Activated naive CD8-positive, alpha-beta T cell treated with anti-CD3 and anti-CD28 coated beads for 36 hours (primary cell): ENCODE results near the gene MT1E. TPM values are rescaled to one million over a fixed set of nuclear protein-coding genes. Genes with fewer than 3 reads are reported as not detected.
A peak's percentile ranks its signal among the peaks of the same experiment; 100 is the strongest.
"Not testable (repeated sequence)": the region's sequence is repeated elsewhere in the genome, so short reads cannot be mapped to it uniquely, and the experiment has no call there.

Experiments
- DNase-seq: peaks from one replicate; pipeline ENCODE4 v3.0.0; 2021
- H3K27ac Mint-ChIP-seq: one replicate; pipeline ENCODE4 v1.8.0; 2022; ENCODE audit warnings: mild to moderate bottlenecking, moderate library complexity, mixed read lengths
- H3K27me3 Mint-ChIP-seq: one replicate; pipeline ENCODE4 v1.8.0; 2022; ENCODE audit warnings: mild to moderate bottlenecking, mixed read lengths
- H3K36me3 Mint-ChIP-seq: one replicate; pipeline ENCODE4 v1.8.0; 2021; ENCODE audit warnings: mild to moderate bottlenecking, mixed read lengths
- H3K4me1 Mint-ChIP-seq: one replicate; pipeline ENCODE4 v1.8.0; 2021; ENCODE audit warnings: mixed read lengths
- H3K4me3 Mint-ChIP-seq: one replicate; pipeline ENCODE4 v1.8.0; 2022; ENCODE audit warnings: mild to moderate bottlenecking, moderate library complexity, mixed read lengths
- H3K9me3 Mint-ChIP-seq: one replicate; pipeline ENCODE4 v1.8.0; 2022; ENCODE audit warnings: mixed read lengths
- total RNA-seq, 2 experiments: library from RNA; stranded (reverse); gene quantifications; one replicate each; pipeline ENCODE4 v1.2.3, GENCODE V29; 2021

Gene MT1E
- total RNA-seq, 2 experiments from 2014 or later = 67.1 to 68.9 TPM

GRCh38 chr16:56665286-56666261 is 40.0 kb downstream of the MT1E start:
- peaks cover 44% of the 10 kb centered on the region for H3K27me3 Mint-ChIP-seq
- not testable (repeated sequence) for H3K4me3 Mint-ChIP-seq, DNase-seq

GRCh38 chr16:56667581-56668571 is 42.3 kb downstream of the MT1E start, which contains the start of gene MT1G:
TSS of gene MT1G (minus strand) at chr16:56668065. CDS start at chr16:56667993, 72 bp downstream.
- H3K36me3 Mint-ChIP-seq = peaks cover 5% of the 10 kb centered on the region
- peak; percentile 74 for DNase-seq
- H3K27me3 Mint-ChIP-seq = peaks cover 61% of the 10 kb centered on the region
- peaks cover 14% of the 10 kb centered on the region for H3K4me1 Mint-ChIP-seq
- no peak within 1 kb of the TSS for H3K27ac Mint-ChIP-seq
- no peaks in the 10 kb centered on the region for H3K9me3 Mint-ChIP-seq
- peak within 1 kb of the TSS; percentile 70 for H3K4me3 Mint-ChIP-seq

More at GRCh38 chr16:56665286-56666261, 40.0 kb downstream of the MT1E start:
- H3K36me3 Mint-ChIP-seq, H3K27ac Mint-ChIP-seq, H3K9me3 Mint-ChIP-seq: not testable (repeated sequence)
- peaks cover 25% of the 10 kb centered on the region for H3K4me1 Mint-ChIP-seq

GRCh38 chr16:56669005-56669839 is 43.6 kb downstream of the MT1E start, which contains the start of gene MT1H:
TSS of gene MT1H (plus strand) at chr16:56669814. CDS start at chr16:56669885, 71 bp downstream.
- peaks cover 4% of the 10 kb centered on the region for H3K36me3 Mint-ChIP-seq
- DNase-seq = peak; percentile 63
- peak within 1 kb of the TSS; percentile 19 for H3K4me3 Mint-ChIP-seq
- peaks cover 60% of the 10 kb centered on the region for H3K27me3 Mint-ChIP-seq
- H3K4me1 Mint-ChIP-seq = peaks cover 16% of the 10 kb centered on the region
- no peaks in the 10 kb centered on the region for H3K9me3 Mint-ChIP-seq
- no peak within 1 kb of the TSS for H3K27ac Mint-ChIP-seq

GRCh38 chr16:56669840-56670619 is 44.4 kb downstream of the MT1E start:
- Mint-ChIP-seq H3K36me3 (peaks cover 4% of the 10 kb centered on the region), H3K27ac (no peak overlapping the region), H3K4me1 (peaks cover 17% of the 10 kb centered on the region), H3K27me3 (peaks cover 60% of the 10 kb centered on the region), H3K9me3 (no peaks in the 10 kb centered on the region), H3K4me3 (peak overlapping the region; percentile 19)
- DNase-seq = no peak

GRCh38 chr16:56670620-56670934 is 45.0 kb downstream of the MT1E start:
- Mint-ChIP-seq H3K27me3 (peaks cover 63% of the 10 kb centered on the region), H3K27ac (no peak overlapping the region), H3K9me3 (no peaks in the 10 kb centered on the region), H3K4me1 (peaks cover 21% of the 10 kb centered on the region), H3K4me3 (no peak overlapping the region), H3K36me3 (peaks cover 4% of the 10 kb centered on the region)
- DNase-seq = no peak

GRCh38 chr16:56671691-56672090 is 46.1 kb downstream of the MT1E start:
- not testable (repeated sequence) for H3K9me3 Mint-ChIP-seq
- H3K27me3 Mint-ChIP-seq = peaks cover 58% of the 10 kb centered on the region

GRCh38 chr16:56672171-56672570 is 46.6 kb downstream of the MT1E start:
- peaks cover 57% of the 10 kb centered on the region for H3K27me3 Mint-ChIP-seq

More at GRCh38 chr16:56671691-56672090, 46.1 kb downstream of the MT1E start:
- H3K27ac Mint-ChIP-seq, H3K36me3 Mint-ChIP-seq, H3K4me3 Mint-ChIP-seq, DNase-seq: not testable (repeated sequence)
- peaks cover 26% of the 10 kb centered on the region for H3K4me1 Mint-ChIP-seq

GRCh38 chr16:56672761-56673536 is 47.4 kb downstream of the MT1E start:
- no peak for DNase-seq
- Mint-ChIP-seq H3K4me3 (no peak overlapping the region), H3K36me3 (peaks cover 1% of the 10 kb centered on the region), H3K27ac (no peak overlapping the region), H3K27me3 (peaks cover 49% of the 10 kb centered on the region), H3K9me3 (no peaks in the 10 kb centered on the region), H3K4me1 (peaks cover 24% of the 10 kb centered on the region)

More at GRCh38 chr16:56672171-56672570, 46.6 kb downstream of the MT1E start:
- not testable (repeated sequence) for H3K27ac Mint-ChIP-seq, DNase-seq, H3K9me3 Mint-ChIP-seq, H3K4me3 Mint-ChIP-seq, H3K36me3 Mint-ChIP-seq
- H3K4me1 Mint-ChIP-seq = peaks cover 26% of the 10 kb centered on the region

GRCh38 chr16:56673921-56674320 is 48.3 kb downstream of the MT1E start:
- Mint-ChIP-seq H3K27me3 (peaks cover 39% of the 10 kb centered on the region), H3K4me1 (peaks cover 17% of the 10 kb centered on the region), H3K4me3 (no peak overlapping the region), H3K9me3 (no peaks in the 10 kb centered on the region), H3K27ac (no peak overlapping the region), H3K36me3 (peaks cover 1% of the 10 kb centered on the region)
- DNase-seq = peak; percentile 41

- not testable (repeated sequence) for H3K9me3 Mint-ChIP-seq, H3K27ac Mint-ChIP-seq, H3K36me3 Mint-ChIP-seq, DNase-seq, H3K4me3 Mint-ChIP-seq
- Mint-ChIP-seq H3K27me3 (peaks cover 33% of the 10 kb centered on the region), H3K4me1 (peaks cover 12% of the 10 kb centered on the region)
Observed at GRCh38 chr16:56674570-56674969, 49.0 kb downstream of the MT1E start.

- peaks cover 12% of the 10 kb centered on the region for H3K4me1 Mint-ChIP-seq
- H3K36me3 Mint-ChIP-seq = peaks cover 1% of the 10 kb centered on the region
- no peaks in the 10 kb centered on the region for H3K9me3 Mint-ChIP-seq
- H3K27ac Mint-ChIP-seq = no peak overlapping the region
- H3K27me3 Mint-ChIP-seq = peaks cover 21% of the 10 kb centered on the region
- H3K4me3 Mint-ChIP-seq = peak overlapping the region; percentile 72
- DNase-seq = peak; percentile 76
Observed at GRCh38 chr16:56675685-56676210, 50.2 kb downstream of the MT1E start.
